ENCODE results near the gene SELENOM. TPM values are rescaled to one million over a fixed set of nuclear protein-coding genes. Genes with fewer than 3 reads are reported as not detected.

The SELENOM gene, protein sequence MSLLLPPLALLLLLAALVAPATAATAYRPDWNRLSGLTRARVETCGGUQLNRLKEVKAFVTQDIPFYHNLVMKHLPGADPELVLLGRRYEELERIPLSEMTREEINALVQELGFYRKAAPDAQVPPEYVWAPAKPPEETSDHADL
- total RNA-seq, result 1,262 TPM

- DNase-seq (ENCODE audit: low spot score in 2 of 2), result peak; percentile 88 to 99
- intact Hi-C loops (cut with DNase I), result loop anchor here (1.0 to 10.0 kb wide), 6 partner anchors 42 to 683 kb away; partner anchors contain the start of genes MTFP1 and PIK3IP1
- H3K36me3 ChIP-seq, result peaks cover 14 to 16% of the 10 kb centered on the region in 2 donors
Observed at GRCh38 chr22:31107178-31107893, at the start of gene SELENOM. Gene SELENOM (minus strand): TSS chr22:31107568. CDS start chr22:31107505, 63 bp downstream.

GRCh38 chr22:31155422-31155821, 48.1 kb upstream of the SELENOM start:
- H3K36me3 ChIP-seq, result no peaks in the 10 kb centered on the region
- intact Hi-C loops (cut with DNase I), result loop anchor here (5.0 kb wide), 2 partner anchors 57 to 137 kb away; partner anchors contain the start of genes LIMK2 and PIK3IP1
- TF ChIP-seq, protein P1, sequence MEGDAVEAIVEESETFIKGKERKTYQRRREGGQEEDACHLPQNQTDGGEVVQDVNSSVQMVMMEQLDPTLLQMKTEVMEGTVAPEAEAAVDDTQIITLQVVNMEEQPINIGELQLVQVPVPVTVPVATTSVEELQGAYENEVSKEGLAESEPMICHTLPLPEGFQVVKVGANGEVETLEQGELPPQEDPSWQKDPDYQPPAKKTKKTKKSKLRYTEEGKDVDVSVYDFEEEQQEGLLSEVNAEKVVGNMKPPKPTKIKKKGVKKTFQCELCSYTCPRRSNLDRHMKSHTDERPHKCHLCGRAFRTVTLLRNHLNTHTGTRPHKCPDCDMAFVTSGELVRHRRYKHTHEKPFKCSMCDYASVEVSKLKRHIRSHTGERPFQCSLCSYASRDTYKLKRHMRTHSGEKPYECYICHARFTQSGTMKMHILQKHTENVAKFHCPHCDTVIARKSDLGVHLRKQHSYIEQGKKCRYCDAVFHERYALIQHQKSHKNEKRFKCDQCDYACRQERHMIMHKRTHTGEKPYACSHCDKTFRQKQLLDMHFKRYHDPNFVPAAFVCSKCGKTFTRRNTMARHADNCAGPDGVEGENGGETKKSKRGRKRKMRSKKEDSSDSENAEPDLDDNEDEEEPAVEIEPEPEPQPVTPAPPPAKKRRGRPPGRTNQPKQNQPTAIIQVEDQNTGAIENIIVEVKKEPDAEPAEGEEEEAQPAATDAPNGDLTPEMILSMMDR (IDR thresholded peaks at IDR 0.05), result no peak
- no peak overlapping the region for H3K4me3 ChIP-seq
- H3K27ac ChIP-seq, result peak overlapping the region; percentile 80 to 83
- H3K4me1 ChIP-seq, result peaks cover 9 to 27% of the 10 kb centered on the region in 2 donors
- no peaks in the 10 kb centered on the region for H3K27me3 ChIP-seq
- DNase-seq (ENCODE audit: low spot score in 2 of 2), result no peak
- H3K9me3 ChIP-seq, result no peaks in the 10 kb centered on the region

More at GRCh38 chr22:31107178-31107893, at the start of gene SELENOM:
- Histone ChIP-seq H3K4me3 (peak within 1 kb of the TSS; percentile 87 to 94), H3K9me3 (no peaks in the 10 kb centered on the region), H3K27me3 (no peaks in the 10 kb centered on the region), H3K4me1 (peaks cover 0 to 35% of the 10 kb centered on the region in 2 donors), H3K27ac (peak within 1 kb of the TSS; percentile 98 to 99)
- TF ChIP-seq, protein P1 (IDR thresholded peaks at IDR 0.05), result peak; percentile 97 to 99 (median 98)

GRCh38 chr22:31154975-31155374, 47.6 kb upstream of the SELENOM start:
- H3K27me3 ChIP-seq, result no peaks in the 10 kb centered on the region
- intact Hi-C loops (cut with DNase I), result loop anchor here (5.0 kb wide), 2 partner anchors 57 to 137 kb away; partner anchors contain the start of genes LIMK2 and PIK3IP1
- no peak overlapping the region for H3K4me3 ChIP-seq
- no peaks in the 10 kb centered on the region for H3K9me3 ChIP-seq
- H3K4me1 ChIP-seq, result peaks cover 9 to 27% of the 10 kb centered on the region in 2 donors
- H3K36me3 ChIP-seq, result no peaks in the 10 kb centered on the region
- peak overlapping the region; percentile 80 to 83 for H3K27ac ChIP-seq
- DNase-seq (ENCODE audit: low spot score in 2 of 2), result no peak
- TF ChIP-seq, protein P1 (IDR thresholded peaks at IDR 0.05), result no peak

GRCh38 chr22:31153357-31153756, 46.0 kb upstream of the SELENOM start:
- no peak overlapping the region for H3K4me3 ChIP-seq
- H3K27me3 ChIP-seq, result no peaks in the 10 kb centered on the region
- TF ChIP-seq, protein P1 (IDR thresholded peaks at IDR 0.05), result no peak
- no peaks in the 10 kb centered on the region for H3K9me3 ChIP-seq
- peaks cover 14 to 30% of the 10 kb centered on the region in 2 donors for H3K4me1 ChIP-seq
- H3K27ac ChIP-seq, result peak overlapping the region; percentile 80 to 83
- intact Hi-C loops (cut with DNase I), result no loop called here
- no peak for DNase-seq (ENCODE audit: low spot score in 2 of 2)
- H3K36me3 ChIP-seq, result no peaks in the 10 kb centered on the region

GRCh38 chr22:31151872-31152271, 44.5 kb upstream of the SELENOM start:
- Histone ChIP-seq H3K27ac (peak overlapping the region in 1 of 2 donors; percentile 83), H3K9me3 (no peaks in the 10 kb centered on the region), H3K4me3 (no peak overlapping the region), H3K27me3 (no peaks in the 10 kb centered on the region), H3K4me1 (peaks cover 14 to 33% of the 10 kb centered on the region in 2 donors), H3K36me3 (no peaks in the 10 kb centered on the region)
- intact Hi-C loops (cut with DNase I), result no loop called here
- no peak for DNase-seq (ENCODE audit: low spot score in 2 of 2)
- TF ChIP-seq, protein P1 (IDR thresholded peaks at IDR 0.05), result no peak
